HG03108 (cell line): ENCODE measurements around the gene CYP2A6.
"Not testable (repeated sequence)": the region's sequence is repeated elsewhere in the genome, so short reads cannot be mapped to it uniquely, and the experiment has no call there.

Source experiments
- ATAC-seq: cut with Tn5 transposase; IDR thresholded peaks from one replicate; pipeline ENCODE4 v1.9.1; 2021; ENCODE audit warnings: moderate library complexity; ENCODE audit not compliant: unreplicated experiment

CYP2A6 gene

DNA sequence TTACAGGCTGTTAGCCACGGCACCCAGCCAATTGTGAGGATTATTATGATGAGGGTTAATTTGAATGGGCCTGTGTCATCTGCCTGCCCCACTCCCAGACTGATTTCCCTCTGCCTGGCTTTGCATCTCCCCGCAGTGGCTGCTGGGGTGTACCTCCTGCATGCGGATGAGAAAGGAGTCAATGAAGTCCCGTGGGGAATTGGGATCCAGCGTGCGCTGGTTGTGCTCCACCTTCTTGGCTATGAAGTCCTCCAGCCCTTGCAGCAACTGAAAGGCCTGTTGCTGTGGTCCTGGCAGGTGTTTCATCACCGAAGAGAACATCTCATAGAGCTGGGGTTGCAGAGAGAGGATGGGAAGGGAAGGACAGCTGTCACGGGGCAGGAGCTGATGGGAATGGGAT, 3.5 kb downstream of the CYP2A6 start:
- ATAC-seq: not testable (repeated sequence)

DNA sequence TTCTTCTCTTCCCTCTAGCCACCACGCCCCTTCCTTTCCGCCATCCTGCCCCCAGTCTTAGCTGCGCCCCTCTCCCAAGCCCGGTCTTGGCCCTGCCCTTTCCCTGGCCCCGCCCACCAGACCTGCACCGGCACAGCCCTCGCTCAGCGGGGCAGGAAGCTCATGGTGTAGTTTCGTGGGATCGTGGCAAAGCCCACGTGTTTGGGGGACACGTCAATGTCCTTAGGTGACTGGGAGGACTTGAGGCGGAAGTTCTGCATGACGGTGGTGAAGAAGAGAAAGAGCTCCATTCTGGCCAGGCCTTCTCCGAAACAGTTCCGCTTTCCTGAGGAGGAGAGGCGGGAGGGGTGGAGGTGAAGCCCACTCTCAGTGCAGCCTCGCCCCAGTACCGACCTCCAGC, 6.6 kb downstream of the CYP2A6 start:
- ATAC-seq: not testable (repeated sequence)

DNA sequence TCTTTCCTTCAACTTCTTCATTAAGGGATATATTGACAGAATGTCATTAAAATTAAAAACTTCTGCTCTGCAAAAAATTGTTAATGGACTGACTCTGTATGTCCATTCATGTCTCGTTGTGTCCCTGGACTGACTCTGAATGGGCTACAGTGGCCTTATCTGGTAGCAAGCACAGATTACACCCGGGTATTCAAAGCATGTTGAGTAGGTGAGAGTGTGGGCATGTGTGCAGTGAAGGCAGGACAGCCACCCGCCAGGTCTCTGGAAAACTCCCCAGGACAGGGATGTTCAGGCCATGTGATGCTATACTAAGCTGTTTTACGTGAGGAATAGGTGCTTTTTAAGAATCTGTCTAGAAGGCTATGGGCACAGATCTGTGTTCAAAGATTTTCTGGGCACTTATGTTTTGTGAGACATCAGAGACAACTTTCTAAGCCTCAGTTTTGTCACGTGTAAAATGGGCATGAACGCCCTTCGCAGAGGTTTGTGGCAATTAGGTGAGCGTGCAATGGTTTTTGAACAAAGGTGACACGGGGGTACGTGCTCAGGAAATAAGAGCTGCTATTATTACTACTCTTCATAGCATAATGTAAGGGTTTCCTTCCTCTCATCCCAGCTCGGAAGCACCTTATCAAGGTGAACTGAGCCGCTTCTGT, 7.1 kb downstream of the CYP2A6 start:
- ATAC-seq: not testable (repeated sequence)

DNA sequence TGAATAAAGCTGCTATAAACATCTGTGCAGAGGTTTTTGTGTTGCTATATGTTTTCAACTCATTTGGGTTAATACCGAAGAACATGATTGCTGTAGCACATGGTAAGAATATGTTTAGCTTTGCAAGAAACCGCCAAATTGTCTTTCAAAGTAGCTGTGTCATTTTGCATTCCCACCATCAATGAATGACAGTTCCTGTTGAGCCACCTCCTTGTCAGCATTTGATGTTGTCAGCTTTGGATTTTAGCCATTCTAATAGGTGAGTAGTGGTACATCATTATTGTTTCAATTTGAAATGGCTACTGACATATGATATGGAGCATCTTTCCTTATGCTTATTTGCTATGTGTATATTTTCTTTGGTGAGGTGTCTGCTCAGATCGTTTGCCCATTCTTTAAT, 8.2 kb downstream of the CYP2A6 start:
- ATAC-seq: not testable (repeated sequence)

DNA sequence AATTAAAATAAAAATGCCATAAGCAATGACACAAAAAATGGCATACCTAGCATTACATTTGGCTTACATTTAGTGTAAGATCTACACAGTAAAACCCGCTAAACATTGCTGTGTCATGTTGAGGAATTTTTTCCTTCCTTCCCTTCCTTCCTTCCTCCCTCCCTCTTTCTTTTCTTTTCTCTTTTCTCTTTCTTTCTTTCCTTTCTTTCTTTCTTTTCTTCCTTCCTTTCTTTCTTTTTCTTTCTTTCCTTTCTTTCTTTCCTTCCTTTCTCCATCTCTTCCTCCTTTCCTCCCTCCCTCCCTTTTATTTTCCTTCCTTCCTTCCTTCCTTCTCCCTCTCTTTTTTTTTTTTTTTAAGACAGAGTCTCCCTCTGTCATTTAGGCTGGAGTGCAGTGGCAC, 11.8 kb downstream of the CYP2A6 start:
- not testable (repeated sequence) for ATAC-seq

DNA sequence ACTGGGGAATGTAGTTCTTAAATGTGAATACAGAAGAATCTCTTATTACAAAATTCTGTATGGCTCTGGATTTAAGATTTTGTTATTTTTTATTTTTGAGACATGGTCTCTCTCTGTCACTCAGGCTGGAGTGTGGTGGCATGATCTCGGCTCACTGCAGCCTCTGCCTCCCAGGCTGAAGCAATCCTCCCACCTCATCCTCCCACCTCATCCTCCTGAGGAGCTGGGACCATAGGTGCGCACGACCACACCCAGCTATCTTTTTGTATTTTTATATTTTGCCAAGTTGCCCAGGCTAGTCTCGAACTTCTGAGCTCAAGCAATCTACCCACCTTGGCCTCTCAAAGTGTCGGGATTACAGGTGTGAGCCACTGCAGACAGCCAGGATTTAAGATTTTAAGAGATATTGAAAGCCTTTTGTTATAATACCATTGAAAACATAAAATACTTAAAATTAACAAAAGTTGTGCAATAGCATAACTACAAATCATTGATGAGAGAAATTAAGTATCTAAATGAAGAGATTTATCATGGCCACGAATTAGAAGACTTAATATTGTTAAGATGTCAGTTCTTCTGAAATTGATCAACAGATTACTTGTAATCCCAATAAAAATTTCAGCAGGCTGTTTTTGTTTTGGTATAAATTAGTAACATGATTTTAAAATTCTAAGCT, 13.4 kb downstream of the CYP2A6 start:
- ATAC-seq: no peak

DNA sequence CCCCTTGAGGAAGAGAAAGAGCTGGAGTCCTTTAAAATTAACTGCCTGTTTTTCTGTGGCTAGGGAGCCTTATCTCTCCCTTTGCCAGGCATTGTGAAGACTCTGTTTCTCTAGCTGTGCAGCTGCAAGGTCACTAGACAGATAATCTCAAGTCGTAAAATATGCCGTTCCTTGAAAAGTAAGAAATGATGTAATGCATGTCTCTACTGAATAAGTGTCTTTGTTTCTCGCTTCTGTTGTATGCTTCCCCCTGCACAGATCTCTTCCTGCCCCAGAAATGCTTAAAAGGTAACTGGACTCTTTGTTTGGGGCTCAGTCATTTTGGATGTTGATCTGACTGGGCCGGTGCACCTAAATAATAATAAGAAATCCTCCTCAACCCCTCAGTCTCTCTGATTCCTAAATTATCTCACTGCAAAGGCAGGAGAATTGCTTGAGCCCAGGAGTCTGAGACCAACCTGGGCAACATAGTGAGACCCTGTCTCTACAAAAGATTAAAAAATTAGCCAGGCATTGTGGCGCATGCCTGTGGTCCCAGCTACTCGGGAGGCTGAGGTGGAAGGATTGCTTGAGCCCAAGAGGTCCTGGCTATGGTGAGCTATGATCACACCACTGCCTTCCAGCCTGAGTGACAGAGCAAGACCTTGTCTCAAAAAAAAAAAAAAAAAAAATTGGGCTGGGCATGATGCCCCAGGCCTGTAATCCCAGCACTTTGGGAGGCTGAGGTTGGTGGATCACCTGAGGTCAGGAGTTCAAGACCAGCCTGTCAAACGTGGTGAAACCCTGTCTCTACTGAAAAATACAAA, 16.3 kb downstream of the CYP2A6 start:
- ATAC-seq: not testable (repeated sequence)

DNA sequence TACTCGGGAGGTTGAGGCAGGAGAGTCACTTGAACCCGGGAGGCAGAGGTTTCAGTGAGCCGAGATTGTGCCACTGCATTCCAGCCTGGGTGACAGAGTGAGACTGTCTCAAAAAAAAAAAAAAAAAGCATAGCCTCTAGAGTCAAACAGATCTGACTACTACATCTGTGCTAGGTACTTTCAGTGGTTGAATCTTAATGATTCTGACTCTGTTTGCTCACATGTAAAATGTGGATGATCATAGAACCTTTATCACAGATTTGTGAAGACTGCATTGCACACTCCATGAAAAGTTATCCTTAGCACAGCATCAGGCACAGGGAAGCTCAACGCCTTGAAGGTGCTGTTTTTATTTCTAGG, 17.8 kb downstream of the CYP2A6 start:
- ATAC-seq: not testable (repeated sequence)

DNA sequence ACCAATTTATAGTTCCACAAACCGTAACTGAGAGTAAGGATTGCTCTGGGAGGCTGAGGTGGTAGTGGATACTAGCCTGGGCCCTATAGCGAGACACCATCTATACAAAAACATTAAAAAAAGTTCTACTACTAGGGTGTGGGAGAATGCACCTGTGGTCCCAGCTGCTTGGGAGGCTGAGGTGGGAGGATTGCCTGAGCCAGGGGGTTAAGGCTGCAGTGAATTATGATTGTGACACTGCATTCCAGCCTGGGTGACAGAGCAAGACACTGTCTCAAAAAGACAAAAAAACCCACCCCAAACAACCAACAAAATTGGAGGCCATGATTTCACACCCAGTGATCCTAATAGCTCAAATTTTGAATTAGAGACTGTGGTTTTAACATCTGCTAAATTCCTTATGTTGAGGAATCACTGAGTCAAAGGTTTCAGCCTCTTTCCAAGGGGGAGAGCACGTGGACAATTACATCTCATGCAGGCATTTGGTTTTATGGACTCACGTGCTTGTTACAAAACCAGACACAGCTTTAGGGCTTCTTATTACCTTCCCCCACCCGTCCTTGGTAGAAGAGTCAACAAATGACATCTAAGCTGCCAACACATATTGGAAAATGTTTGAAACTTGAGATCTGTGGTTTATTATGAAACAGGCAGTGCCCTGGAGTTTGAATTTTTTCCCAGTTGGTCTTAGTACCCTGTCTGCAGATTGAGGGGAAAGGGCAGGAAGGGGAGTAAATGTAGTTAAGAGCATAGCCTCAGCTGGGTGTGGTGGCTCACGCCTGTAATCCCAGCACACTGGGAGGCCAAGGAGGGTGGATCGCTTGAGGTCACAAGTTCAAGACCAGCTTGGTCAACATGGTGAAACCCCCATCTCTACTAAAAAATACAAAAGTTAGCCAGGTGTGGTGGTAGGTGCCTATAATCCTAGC, 18.5 kb downstream of the CYP2A6 start:
- ATAC-seq: no peak

DNA sequence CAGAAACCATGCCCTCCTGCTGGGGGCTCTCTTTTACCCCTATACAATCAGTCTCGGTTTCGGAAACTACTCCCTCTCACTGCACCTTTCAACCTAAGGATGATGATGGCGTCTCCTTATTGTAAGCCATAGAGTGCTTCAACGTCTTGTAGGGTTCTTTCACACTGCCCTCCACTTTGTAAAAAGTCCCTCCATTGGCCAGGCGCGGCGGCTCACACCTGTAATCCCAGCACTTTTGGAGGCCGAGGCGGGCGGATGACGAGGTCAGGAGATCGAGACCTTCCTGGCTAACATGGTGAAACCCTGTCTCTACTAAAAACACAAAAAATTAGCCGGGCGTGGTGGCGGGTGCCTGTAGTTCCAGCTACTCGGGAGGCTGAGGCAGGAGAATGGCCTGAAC, 19.5 kb downstream of the CYP2A6 start:
- not testable (repeated sequence) for ATAC-seq

DNA sequence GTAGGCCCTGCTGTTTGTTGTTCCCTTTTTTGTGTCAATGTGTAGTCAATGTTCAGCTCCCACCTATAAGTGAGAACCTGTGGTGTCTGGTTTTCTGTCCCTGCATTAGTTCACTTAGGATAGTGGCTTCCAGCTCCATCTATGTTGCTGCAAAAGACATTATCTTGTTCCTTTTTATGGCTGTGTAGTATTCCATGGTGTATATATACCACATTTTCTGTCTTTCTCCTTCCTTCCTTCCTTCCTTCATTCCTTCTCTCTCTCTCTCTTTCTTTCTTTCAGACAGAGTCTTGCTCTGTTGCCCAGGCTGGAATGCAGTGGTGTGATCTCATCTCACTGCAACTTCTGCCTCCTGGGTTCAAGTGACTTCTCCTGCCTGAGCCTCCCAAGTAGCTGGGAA, 21.0 kb downstream of the CYP2A6 start:
- ATAC-seq: no peak

DNA sequence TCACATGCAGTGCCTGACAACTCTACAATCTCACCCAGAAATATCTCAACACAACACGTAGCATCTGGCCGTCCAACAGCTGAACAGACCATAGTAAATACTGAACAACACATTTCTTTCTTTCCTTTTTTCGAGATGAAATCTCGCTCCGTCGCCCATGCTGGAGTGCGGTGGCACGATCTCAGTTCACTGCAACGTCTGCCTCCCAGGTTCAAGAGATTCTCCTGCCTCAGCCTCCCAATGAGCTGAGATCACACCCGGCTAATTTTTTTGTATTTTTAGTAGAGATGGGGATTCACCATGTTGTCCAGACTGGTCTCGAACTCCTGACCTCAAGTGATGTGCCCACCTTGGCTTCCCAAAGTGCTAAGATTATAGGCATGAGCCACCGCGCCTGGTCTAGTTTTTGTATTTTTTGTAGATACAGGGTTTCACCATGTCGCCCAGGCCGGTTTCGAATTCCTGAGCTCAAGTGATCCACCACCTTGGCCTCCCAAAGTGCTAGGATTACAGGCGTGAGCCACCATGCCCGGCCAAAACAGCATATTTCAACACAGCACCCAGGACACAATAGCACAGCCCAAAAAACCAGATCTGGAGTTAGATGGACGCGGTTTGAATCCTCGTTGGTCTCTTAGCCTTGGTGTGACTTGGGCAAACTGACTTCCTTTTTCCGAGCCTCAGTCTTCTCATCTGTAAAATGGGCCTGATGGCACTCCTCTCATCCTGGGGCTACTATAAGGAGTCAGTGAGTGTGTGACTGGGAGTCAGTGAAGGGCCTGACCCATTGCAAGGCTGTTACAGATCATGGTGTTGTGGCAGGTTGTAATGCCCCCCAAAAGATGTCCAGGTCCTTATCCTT, 22.6 kb downstream of the CYP2A6 start:
- no peak for ATAC-seq

DNA sequence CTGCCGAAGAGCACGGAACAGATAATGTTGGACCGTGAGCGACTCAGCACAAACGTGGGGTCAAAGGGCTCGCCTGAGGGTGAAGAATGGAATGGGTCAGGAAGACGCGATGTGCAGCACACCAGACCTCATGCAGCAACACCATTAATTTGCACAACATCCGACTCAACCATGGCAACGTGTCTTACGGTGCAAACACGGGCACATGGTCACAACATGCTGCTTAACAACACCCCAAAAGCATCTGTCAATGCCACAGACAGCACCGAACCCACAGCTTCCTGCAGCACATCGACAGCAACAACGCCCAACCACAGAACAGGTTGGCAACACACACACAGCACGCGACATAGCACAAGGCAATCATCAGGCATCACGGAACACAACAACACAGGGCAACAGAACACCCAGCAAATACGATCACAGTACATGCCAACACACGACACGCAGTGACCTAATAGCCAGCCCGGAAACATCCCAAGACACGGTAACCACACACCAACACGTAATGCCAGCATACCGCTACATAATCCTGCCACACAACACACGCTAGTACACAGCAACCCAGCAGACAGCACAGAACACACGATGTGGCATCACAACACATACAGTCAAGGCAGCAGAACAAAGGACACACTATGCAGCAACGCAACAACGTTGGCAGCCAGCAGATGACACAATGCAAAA, 23.4 kb downstream of the CYP2A6 start:
- ATAC-seq: not testable (repeated sequence)

DNA sequence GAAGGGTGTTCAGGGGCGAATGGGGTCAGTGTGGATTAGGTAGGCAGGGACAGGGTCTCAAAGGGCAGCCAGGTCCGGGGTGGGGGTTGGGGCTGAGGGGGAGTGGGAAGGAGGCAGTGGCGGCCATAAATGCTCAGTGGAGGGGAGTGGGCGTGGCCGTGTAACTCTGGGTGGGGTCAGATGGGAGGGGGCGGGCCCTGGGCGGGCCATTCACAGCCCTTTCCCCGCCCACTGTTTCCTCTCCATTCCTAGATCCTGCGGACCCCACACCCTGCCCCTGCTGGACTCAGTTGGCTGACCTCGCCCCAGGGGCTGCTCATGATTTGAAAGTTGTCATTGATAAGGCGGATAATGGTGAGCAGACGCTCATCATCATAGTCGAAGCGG, 23.9 kb downstream of the CYP2A6 start:
- ATAC-seq: not testable (repeated sequence)

DNA sequence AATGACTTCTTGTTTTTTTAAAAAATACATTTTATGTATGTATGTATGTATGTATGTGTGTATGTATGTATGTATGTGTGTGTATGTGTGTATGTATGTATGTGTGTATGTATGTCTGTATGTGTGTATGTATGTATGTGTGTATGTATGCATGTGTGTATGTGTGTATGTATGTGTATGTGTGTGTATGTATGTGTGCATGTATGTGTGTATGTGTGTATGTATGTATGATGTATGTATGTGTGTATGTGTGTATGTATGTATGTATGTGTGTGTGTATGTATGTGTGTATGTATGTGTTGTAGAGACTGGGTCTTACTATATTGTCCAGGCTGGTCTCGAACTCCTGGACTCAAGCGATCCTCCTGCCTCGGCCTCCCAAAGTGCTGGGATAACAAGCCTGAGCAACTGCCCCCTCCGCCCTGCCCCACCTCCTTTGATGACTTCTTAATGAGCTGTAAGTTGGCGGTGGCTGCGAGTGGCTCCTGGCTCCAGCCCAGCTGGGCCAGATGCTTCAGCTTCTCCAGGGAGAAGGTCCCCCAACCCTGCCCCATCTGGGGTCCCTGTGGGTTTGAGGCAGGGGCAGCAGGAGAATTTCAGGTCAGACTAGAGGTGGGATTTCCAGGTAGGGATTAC, 24.7 kb downstream of the CYP2A6 start:
- not testable (repeated sequence) for ATAC-seq

DNA sequence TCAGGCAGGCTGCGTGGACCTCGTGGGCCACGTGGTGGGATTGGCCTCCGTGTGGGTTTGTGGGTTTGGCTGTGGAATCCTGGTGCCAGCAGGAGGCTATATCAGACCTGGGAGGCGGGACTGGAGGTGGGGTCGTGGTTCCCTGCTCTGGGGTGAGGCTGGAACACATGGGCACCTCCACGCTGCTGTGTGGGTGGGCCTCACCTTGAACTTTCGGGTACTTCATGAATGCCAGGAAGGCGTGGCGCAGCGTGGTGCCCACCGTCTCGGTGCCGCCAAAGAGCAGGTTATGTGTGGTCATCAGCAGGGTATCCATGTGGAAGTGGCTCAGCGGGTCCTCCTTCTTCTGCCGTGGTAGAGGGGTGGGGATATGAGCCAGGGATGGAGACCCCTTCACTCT, 25.3 kb downstream of the CYP2A6 start:
- ATAC-seq: not testable (repeated sequence)

DNA sequence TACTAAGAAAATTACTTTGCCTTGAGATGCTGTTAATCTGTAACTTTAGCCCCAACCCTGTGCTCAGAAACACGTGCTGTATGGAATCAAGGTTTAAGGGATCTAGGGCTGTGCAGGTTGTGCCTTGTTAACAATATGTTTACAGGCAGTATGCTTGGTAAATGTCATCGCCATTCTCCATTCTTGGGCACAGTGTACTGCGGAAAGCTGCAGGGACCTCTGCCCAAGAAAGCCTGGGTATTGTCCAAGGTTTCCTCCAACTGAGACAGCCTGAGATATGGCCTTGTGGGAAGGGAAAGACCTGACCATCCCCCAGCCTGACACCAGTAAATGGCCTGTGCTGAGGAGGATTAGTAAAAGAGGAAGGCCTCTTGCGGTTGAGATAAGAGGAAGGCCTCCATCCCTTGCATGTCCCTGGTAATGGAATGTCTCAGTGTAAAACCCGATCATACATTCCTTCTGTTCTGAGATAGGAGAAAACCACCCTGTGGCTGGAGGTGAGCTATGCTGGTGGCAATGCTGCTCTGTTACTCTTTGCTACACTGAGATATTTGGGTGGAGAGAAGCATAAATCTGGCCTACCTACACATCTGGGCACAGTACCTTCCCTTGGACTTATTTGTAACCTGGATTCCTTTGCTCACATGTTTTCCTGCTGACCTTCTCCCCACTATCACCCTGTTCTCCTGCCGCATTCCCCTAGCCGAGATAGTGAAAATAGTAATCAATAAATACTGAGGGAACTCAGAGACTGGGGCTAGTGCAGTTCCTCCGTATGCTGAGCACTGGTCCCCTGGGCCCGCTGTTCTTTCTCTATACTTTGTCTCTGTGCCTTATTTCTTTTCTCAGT, 27.3 kb downstream of the CYP2A6 start:
- not testable (repeated sequence) for ATAC-seq

DNA sequence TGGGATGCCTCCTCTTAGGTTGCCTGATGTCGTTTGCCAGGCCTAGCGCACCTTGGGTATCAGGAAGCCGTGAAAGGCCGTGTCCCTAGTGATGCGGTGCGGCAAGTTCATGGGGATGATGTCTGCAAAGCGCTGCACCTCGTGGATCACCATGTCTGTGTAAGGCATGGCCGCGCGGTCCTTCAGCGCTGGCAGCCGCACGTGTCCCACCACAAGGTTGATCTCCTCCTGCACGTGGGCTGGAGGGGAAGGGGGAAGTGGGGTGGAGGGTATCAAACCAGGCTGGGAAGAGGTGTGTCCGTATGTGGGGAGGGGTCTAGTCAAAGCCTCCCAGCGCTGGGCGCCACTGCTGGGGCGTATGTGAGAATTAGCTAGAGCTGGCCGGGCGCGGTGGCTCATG, 28.1 kb downstream of the CYP2A6 start:
- ATAC-seq: no peak
